GM23338 (cell line): ENCODE measurements around the gene FAM13C. TPM values are rescaled to one million over a fixed set of nuclear protein-coding genes. Genes with fewer than 3 reads are reported as not detected.

Experiments
- ATAC-seq: fragments of 200-7000 bp; cut with Tn5 transposase; 3 replicates; pipeline ENCODE4 v1.9.1; 2020
- DNase-seq: peaks from one replicate; pipeline ENCODE4 v3.0.0-alpha.2; 2015; ENCODE audit warnings: low spot score
- H2AFZ ChIP-seq: fragments of 200-600 bp; sonication (generic); 2 replicates; pipeline ENCODE4 v1.8.0; 2016; ENCODE audit warnings: antibody characterized with exemption, mild to moderate bottlenecking, moderate library complexity
- H3F3A ChIP-seq: fragments of 200-600 bp; sonication (generic); replicated peaks from 2 replicates; pipeline ENCODE4 v1.8.0; 2017; ENCODE audit warnings: antibody characterized with exemption, mixed run types, low read depth
- H3K27ac ChIP-seq: fragments of 200-600 bp; sonication (generic); 2 replicates; pipeline ENCODE4 v1.6.1; 2016; ENCODE audit warnings: low read depth
- H3K27me3 ChIP-seq: fragments of 200-600 bp; sonication (generic); 2 replicates; pipeline ENCODE4 v1.8.0; 2016; ENCODE audit warnings: mild to moderate bottlenecking, mixed run types, moderate library complexity; ENCODE audit not compliant: insufficient read depth
- H3K36me3 ChIP-seq: fragments of 200-600 bp; sonication (generic); 2 replicates; pipeline ENCODE4 v1.8.0; 2016; ENCODE audit warnings: mild to moderate bottlenecking; ENCODE audit not compliant: insufficient read depth
- H3K4me1 ChIP-seq: fragments of 200-600 bp; sonication (generic); 2 replicates; pipeline ENCODE4 v1.8.0; 2016; ENCODE audit warnings: mild to moderate bottlenecking, moderate library complexity; ENCODE audit not compliant: insufficient read depth
- H3K4me2 ChIP-seq: fragments of 200-600 bp; sonication (generic); 2 replicates; pipeline ENCODE4 v1.7.1; 2017; ENCODE audit warnings: mixed run types
- H3K4me3 ChIP-seq: fragments of 200-600 bp; sonication (generic); 2 replicates; pipeline ENCODE4 v1.6.1; 2016; ENCODE audit warnings: mixed run types
- H3K79me2 ChIP-seq: fragments of 200-600 bp; sonication (generic); replicated peaks from 2 replicates; pipeline ENCODE4 v1.8.0; 2017; ENCODE audit warnings: mild to moderate bottlenecking; ENCODE audit not compliant: insufficient read depth
- H3K9me2 ChIP-seq: fragments of 200-600 bp; sonication (generic); 2 replicates; pipeline ENCODE4 v1.8.0; 2017; ENCODE audit not compliant: insufficient read depth
- H4K20me1 ChIP-seq: fragments of 200-600 bp; sonication (generic); replicated peaks from 2 replicates; pipeline ENCODE4 v1.8.0; 2017; ENCODE audit warnings: mild to moderate bottlenecking; ENCODE audit not compliant: insufficient read depth
- H3K27ac Mint-ChIP-seq: 2 replicates; pipeline ENCODE4 v1.8.0; 2020; ENCODE audit warnings: inconsistent platforms, mild to moderate bottlenecking, moderate library complexity, mixed read lengths
- H3K27me3 Mint-ChIP-seq: 3 replicates; pipeline ENCODE4 v1.8.0; 2022; ENCODE audit warnings: low read depth, mild to moderate bottlenecking, moderate library complexity, mixed read lengths, inconsistent platforms; ENCODE audit not compliant: insufficient read depth, poor library complexity
- H3K36me3 Mint-ChIP-seq: 3 replicates; pipeline ENCODE4 v1.8.0; 2021; ENCODE audit warnings: low read depth, mild to moderate bottlenecking, inconsistent platforms, moderate library complexity, mixed read lengths
- H3K4me1 Mint-ChIP-seq: 3 replicates; pipeline ENCODE4 v1.8.0; 2020; ENCODE audit warnings: mild to moderate bottlenecking, inconsistent platforms, mixed read lengths
- H3K4me3 Mint-ChIP-seq: 3 replicates; pipeline ENCODE4 v1.8.0; 2021; ENCODE audit warnings: moderate library complexity, mild to moderate bottlenecking, inconsistent platforms, mixed read lengths
- H3K9me3 Mint-ChIP-seq: 3 replicates; pipeline ENCODE4 v1.8.0; 2020; ENCODE audit warnings: moderate library complexity, mild to moderate bottlenecking, inconsistent platforms, mixed read lengths
- CREB1 ChIP-seq: fragments of 250-450 bp; sonication (Bioruptor Pico); IDR thresholded peaks from 2 replicates; pipeline ENCODE4 v1.5.0; 2020; ENCODE audit warnings: low read depth, mild to moderate bottlenecking, moderate library complexity
- CTCF ChIP-seq, 2 experiments: fragments of 200-600 bp in 1 of 2; sonication (generic) in 1 of 2; conservative IDR thresholded peaks; 2 replicates each; pipeline versions ENCODE4 v1.5.1 to v1.6.1; 2016 to 2017; ENCODE audit warnings: antibody characterized with exemption in 2 of 2, low read depth in 2 of 2, mild to moderate bottlenecking in 2 of 2, moderate library complexity in 1 of 2
- ETS1 ChIP-seq: IDR thresholded peaks from 2 replicates; pipeline ENCODE4 v1.6.1; 2016; ENCODE audit warnings: antibody characterized with exemption
- EZH2 ChIP-seq: fragments of 200-600 bp; sonication (generic); IDR thresholded peaks from one replicate; pipeline ENCODE4 v1.8.0; 2017; ENCODE audit warnings: antibody characterized with exemption, mild to moderate bottlenecking, low read depth; ENCODE audit not compliant: unreplicated experiment
- EZH2phosphoT487 ChIP-seq: fragments of 200-600 bp; sonication (generic); IDR thresholded peaks from one replicate; pipeline ENCODE4 v1.8.1; 2018; ENCODE audit warnings: antibody characterized with exemption; ENCODE audit not compliant: unreplicated experiment
- JUNB ChIP-seq: IDR thresholded peaks from one replicate; pipeline ENCODE4 v1.6.1; 2016; ENCODE audit warnings: antibody characterized with exemption; ENCODE audit not compliant: unreplicated experiment
- NANOG ChIP-seq: IDR thresholded peaks from 2 replicates; pipeline ENCODE4 v1.6.1; 2016; ENCODE audit warnings: antibody characterized with exemption, borderline replicate concordance
- POLR2AphosphoS5 ChIP-seq: IDR thresholded peaks from 2 replicates; pipeline ENCODE4 v1.6.1; 2016; ENCODE audit warnings: antibody characterized with exemption, low read depth
- REST ChIP-seq: IDR thresholded peaks from one replicate; pipeline ENCODE4 v1.6.1; 2018; ENCODE audit warnings: antibody characterized with exemption; ENCODE audit not compliant: unreplicated experiment
- STAT1 ChIP-seq: IDR thresholded peaks from one replicate; pipeline ENCODE4 v1.6.1; 2016; ENCODE audit warnings: antibody characterized with exemption; ENCODE audit not compliant: unreplicated experiment
- ZNF114 ChIP-seq: fragments of 250-450 bp; sonication (Bioruptor Pico); IDR thresholded peaks from 2 replicates; pipeline ENCODE4 v1.5.0; 2020; ENCODE audit warnings: mild to moderate bottlenecking, moderate library complexity
- ZNF331 ChIP-seq: fragments of 250-450 bp; sonication (Bioruptor Pico); IDR thresholded peaks from 2 replicates; pipeline ENCODE4 v1.5.0; 2020; ENCODE audit warnings: low read depth, mild to moderate bottlenecking, moderate library complexity
- ZNF462 ChIP-seq: fragments of 250-450 bp; sonication (Bioruptor Pico); IDR thresholded peaks from 2 replicates; pipeline ENCODE4 v1.5.0; 2020; ENCODE audit warnings: mild to moderate bottlenecking, moderate library complexity
- polyA plus RNA-seq: library from polyadenylated mRNA; unstranded; fragments of >200 nt; fragmentation: Nextera tagmentation; extraction: Ambion mirVana; gene quantifications from 2 replicates; pipeline ENCODE4 v1.2.1, GENCODE V29; 2016
- total RNA-seq: library from RNA; depleted of rRNA; stranded (reverse); fragments of >200 nt; shearing (Covaris generic); gene quantifications from 2 replicates; pipeline ENCODE4 v1.2.3, GENCODE V29; 2014

The FAM13C gene
- total and polyA plus RNA-seq, 2 experiments from 2014 or later, result 0.94 to 2.1 TPM

GRCh38 chr10:59361663-59362143, 646 bp downstream of the FAM13C start:
- ATAC-seq, result no peak

More at GRCh38 chr10:59361663-59362143, 646 bp downstream of the FAM13C start:
- H3F3A ChIP-seq, result no peaks in the 10 kb centered on the region
- H3K4me1 ChIP-seq, result peaks cover 12% of the 10 kb centered on the region
- no peaks in the 10 kb centered on the region for H3K79me2 ChIP-seq
- H3K27me3 Mint-ChIP-seq, result peaks cover 20% of the 10 kb centered on the region
- no peaks in the 10 kb centered on the region for H3K9me3 Mint-ChIP-seq
- H2AFZ ChIP-seq, result peak overlapping the region; percentile 98
- H3K27ac ChIP-seq, result no peak overlapping the region
- H4K20me1 ChIP-seq, result no peaks in the 10 kb centered on the region
- H3K4me1 Mint-ChIP-seq, result peaks cover 11% of the 10 kb centered on the region; the same call in 2 of the 3 replicates
- H3K4me2 ChIP-seq, result peak overlapping the region; percentile 87
- no peak for DNase-seq
- TF ChIP-seq JUNB (no peak), ZNF462 (no peak), ETS1 (no peak), EZH2 (no peak), ZNF114 (CRISPR knock-in tag) (no peak), NANOG (no peak), CTCF (conservative IDR thresholded peaks at IDR 0.05; ENCODE audit: low read depth in 2 of 2) (no peak), REST (no peak), POLR2AphosphoS5 (no peak), ZNF331 (CRISPR knock-in tag) (no peak), STAT1 (no peak), EZH2phosphoT487 (no peak), CREB1 (no peak)
- H3K9me2 ChIP-seq, result no peaks in the 10 kb centered on the region
- no peaks in the 10 kb centered on the region for H3K36me3 Mint-ChIP-seq
- H3K27ac Mint-ChIP-seq, result no peak overlapping the region
- H3K4me3 Mint-ChIP-seq, result peak overlapping the region; percentile 72
- peaks cover 41% of the 10 kb centered on the region for H3K27me3 ChIP-seq
- H3K4me3 ChIP-seq, result peak overlapping the region; percentile 64
- no peaks in the 10 kb centered on the region for H3K36me3 ChIP-seq
